HG03442 (cell line): ENCODE data around the gene FES.
"Not testable (repeated sequence)": the region's sequence is repeated elsewhere in the genome, so short reads cannot be mapped to it uniquely, and the experiment has no call there.

Experiments used
- ATAC-seq: cut with Tn5 transposase; IDR thresholded peaks from one replicate; pipeline ENCODE4 v1.9.1; 2021; ENCODE audit warnings: mild to moderate bottlenecking, moderate library complexity; ENCODE audit not compliant: unreplicated experiment

The FES gene

GRCh38 chr15:90883976-90884718 lies at the start of gene FES:
Gene FES, plus strand, starts transcription at chr15:90884504. Its CDS starts 542 bp downstream, at chr15:90885046.
- no peak for ATAC-seq

DNA sequence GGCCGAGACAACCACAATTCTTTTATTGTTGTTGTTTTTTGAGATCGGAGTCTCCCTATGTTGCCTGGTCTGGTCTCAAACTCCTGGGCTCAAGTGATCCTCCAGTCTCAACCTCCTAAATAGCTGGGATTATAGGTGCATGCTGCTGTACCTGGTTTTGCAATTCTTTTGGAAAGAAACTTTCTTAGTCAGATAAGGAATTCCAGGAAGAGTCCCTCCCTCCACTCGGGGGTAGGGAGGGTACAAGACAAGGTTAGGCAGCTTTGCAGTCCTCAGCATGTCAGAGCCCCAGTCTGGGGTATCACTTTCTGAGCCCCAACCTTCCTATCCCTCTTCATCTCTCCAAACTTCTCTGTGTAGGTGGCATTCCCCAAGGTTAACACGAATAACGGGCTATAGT lies 49.7 kb upstream of the FES start:
- no peak for ATAC-seq

- ATAC-seq = no peak
Observed at GRCh38 chr15:90836296-90836871, 47.9 kb upstream of the FES start.

- no peak for ATAC-seq
Observed at GRCh38 chr15:90837094-90837493, 47.2 kb upstream of the FES start.

DNA sequence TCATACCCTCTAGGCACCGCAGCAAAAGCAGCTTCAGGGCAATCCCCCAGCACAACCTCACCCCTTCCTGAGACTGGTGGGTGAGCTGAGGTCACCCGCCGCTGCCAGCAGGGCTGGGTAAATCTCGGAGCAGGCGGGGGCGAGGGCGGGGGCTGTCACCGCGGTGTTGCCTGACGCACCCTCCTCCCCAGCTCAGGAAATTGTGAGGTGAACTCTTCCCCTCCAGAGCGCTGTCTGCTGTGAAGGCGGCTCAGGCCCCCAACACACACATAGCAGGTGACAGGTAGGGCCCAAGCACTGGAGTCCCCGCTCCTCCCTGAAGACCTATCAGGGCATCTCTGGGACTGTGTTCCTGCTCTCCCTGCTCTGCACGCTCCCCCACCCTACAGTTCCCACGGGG lies 46.2 kb upstream of the FES start:
- no peak for ATAC-seq

DNA sequence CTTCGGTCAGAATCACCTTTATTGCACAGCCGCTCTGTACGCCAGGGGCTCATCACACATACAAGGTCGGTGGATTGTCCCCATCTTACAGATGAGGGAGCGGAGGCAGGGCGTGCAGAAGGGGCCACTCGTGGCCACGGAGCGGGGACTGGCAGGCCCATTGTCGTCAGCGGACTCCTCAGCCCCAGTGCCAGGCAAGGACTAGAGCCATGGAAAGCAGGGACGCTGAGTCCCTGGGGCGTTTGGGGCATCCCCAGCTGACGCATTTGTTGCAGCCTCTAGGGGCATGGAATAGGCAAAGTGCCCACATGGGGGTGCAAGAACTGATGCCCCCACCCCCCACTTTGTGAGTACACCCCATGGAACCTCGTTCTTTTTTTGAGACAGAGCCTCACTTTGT lies 45.8 kb upstream of the FES start:
- ATAC-seq = no peak

- ATAC-seq = peak; percentile 71
Observed at GRCh38 chr15:90839187-90840071, 44.9 kb upstream of the FES start.

- ATAC-seq = no peak
Observed at GRCh38 chr15:90840157-90840855, 44.0 kb upstream of the FES start.

- ATAC-seq = no peak
Observed at GRCh38 chr15:90840954-90841353, 43.4 kb upstream of the FES start.

DNA sequence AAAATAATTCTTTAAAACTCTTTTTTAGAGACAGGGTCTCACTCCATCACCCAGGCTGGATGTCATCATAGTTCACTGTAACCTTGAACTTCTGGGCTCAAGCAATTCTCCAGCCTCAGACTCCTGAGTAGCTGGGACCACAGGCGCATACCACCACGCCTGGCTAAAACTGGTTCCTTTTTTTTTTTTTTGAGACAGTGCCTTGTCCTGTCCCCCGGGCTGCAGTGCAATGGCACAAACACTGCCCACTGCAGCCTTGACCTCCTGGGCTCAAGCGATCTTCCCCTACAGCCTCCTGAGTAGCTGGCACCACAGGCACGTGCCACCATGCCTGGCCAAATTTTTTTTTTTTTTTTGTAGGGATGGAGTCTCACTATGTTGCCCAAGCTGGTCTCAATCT lies 39.6 kb upstream of the FES start:
- no peak for ATAC-seq

- ATAC-seq = peak; percentile 96
Observed at GRCh38 chr15:90845201-90845949, 38.9 kb upstream of the FES start.

- ATAC-seq = not testable (repeated sequence)
Observed at GRCh38 chr15:90849424-90849823, 34.9 kb upstream of the FES start.

DNA sequence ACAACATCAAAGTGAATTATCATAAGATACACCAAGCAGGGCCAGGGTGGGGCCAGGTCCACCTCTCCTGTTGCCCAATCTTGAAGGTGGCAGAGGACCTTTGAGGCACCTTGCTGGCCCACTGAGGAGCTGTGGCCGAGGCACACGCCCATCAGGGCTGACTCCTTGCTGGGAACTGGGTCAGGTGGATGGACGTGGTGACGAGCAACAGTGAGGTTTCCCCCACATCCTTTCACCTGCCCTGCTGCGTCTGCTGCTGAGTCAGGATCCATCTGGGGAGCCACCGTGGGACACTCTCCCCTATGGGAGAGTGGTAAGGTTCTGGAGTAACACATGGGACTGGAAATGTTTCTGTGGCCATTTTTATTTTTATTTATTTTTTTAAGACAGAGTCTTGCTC lies 33.2 kb upstream of the FES start:
- no peak for ATAC-seq

- ATAC-seq = no peak
Observed at GRCh38 chr15:90851940-90852339, 32.4 kb upstream of the FES start.

DNA sequence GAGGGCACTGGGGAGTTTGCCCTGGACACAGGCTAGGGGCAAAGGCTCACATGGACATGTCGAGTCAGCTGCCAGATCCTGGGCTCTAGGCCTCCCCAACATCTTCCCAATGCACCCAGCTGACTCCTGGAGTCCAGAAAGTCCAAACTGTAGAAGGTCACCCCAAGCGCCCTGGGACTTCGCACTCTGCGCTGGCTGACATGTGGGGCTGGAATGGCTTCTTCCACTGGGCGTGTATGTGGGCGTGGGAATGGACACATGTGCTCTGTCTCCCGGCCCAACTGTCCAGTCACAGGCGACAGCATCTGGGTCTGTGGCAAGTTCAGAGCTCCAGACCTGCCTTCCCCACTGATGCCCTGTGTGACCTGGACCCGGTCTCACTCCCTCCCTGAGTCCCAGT lies 29.2 kb upstream of the FES start:
- ATAC-seq = no peak

DNA sequence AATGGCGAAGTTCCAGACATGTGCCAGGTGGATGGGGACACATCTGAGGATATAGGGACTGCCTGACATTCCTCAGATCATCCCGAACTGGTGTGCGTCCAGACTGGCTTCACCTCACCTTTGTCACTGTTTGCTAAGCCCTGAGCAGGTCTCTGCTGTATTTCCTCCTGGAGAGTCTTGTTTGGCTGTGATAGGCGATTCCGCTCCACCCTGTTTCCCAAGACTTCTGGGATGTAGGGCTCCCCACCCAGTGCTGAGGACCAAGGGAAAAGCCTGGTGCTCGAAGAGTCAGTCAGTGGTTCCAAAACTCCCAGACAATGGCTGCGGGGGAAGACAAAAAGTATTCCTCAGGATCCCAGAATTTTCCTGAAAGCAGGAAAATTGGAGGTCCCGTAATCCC lies 27.0 kb upstream of the FES start:
- no peak for ATAC-seq

DNA sequence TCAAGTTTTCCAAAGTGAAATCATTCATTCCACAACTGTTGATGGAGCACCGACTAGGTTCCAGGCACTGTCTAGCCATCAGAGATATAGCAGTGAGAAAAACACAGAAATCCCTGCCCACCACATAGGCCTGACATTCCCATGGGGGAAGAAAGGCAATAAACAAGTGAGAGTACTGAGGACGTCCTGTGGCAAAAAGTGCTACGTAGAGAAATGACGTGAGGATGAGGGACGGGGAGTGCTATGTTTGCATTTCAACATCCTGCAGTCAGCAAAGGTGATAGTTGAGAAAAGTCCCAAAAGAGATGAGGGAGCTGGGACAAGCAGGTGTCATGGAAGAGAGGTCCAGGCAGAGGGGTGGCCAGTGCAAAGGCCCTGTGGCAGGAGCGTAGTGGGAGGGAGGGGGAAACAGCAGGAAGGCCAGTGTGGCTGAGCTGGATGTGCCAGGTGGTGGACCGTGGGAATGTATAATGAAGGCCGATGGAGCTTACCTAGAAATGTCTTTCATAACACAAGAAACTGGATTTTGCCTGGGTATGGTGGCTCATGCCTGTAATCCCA lies 26.3 kb upstream of the FES start:
- ATAC-seq = no peak

DNA sequence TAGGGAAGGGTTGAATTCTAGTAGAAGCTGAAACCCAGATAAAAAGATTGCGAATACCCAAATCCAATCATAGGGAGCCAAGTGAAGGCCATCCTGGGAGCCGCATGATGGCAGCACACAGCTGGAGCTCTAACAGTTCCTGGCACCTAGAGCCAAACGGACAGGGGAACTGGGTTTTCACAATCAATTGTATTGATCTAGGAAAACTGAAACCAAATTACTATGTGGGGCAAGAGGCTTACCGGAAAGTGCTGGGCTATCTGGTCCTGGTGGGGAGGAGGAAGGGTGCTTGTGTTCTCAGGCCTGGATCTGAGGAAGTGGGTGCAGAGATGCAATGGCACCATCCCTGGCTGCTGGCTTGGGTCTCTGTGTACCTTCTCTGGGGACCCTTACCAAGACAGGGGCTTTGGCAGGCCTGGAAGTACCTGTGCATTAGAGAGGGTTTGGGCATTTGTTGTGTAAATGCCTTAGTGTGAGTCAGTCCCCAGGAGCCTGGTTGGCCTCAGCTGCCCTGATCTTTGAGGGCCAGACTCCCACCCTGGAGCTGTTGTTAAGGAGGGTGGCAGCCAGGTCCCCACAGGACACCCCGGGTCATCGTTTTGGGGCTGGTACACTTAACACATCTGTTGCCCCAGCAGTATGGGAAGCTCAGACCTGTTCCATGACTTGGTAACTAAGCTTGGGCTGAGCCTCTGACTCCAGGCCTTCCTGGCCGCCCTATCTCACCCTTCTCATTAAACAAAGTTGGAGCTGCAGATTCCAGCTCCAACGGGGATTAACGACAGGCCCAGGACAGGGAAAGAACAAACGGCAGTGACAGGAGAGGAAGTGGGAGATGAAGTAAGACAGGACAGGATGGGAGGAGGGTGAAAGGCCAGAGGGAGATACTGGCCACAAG lies 24.8 kb upstream of the FES start:
- ATAC-seq = no peak

- no peak for ATAC-seq
Observed at GRCh38 chr15:90860450-90860849, 23.9 kb upstream of the FES start.
